Smooth muscle cell of the brain vasculature (primary cell): ENCODE results near the gene IFNGR2.
A peak's percentile ranks its signal among the peaks of the same experiment; 100 is the strongest.
"Not testable (repeated sequence)": the region's sequence is repeated elsewhere in the genome, so short reads cannot be mapped to it uniquely, and the experiment has no call there.

Experiments used
- DNase-seq: peaks from one replicate; pipeline ENCODE4 v3.0.0-alpha.2; 2012; ENCODE audit warnings: low read depth, low spot score

Gene IFNGR2

DNA sequence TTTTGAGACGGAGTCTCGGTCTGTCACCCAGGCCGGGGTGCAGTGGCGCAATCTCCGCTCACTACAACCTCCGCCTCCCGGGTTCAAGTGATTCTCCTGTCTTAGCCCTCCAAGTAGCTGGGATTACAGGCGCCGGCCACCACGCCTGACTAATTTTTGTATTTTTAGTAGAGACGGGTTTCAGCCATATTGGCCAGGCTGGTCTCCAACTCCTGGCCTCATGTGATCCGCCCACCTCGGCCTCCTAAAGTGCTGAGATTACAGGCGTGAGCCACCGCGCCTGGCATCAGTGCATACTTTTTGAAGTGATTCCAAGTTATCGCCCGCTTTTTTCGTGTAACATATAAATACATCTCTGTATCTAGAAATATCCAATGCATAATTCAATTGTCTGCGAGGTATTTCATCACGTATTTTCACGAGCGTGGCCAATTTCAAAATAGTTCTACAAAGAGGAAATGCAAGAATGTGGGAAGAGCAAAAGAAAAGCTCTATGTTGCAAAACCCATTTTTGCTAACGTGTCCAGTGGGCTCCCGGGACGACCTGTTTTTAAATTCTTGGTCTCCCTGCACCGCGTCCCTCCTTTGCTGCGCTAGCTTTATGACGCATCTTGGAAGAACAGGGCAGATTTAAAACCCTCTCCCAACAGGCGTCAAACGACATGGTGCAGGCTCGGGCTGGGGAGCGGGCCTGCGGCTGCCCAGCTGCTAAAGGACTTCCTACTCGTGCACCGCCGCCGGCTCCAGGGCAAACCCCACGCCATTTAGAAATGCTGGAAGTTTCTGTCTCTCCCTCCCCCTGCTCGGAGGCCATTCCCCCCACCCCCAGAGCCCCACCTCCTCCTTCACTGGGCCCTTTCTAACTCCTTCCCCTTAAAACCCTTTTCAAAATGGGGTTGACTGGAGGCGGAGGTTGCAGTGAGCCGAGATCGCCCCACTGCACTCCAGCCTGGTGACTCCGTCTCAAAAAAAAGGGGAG, 923 bp upstream of the IFNGR2 start:
- DNase-seq: no peak

DNA sequence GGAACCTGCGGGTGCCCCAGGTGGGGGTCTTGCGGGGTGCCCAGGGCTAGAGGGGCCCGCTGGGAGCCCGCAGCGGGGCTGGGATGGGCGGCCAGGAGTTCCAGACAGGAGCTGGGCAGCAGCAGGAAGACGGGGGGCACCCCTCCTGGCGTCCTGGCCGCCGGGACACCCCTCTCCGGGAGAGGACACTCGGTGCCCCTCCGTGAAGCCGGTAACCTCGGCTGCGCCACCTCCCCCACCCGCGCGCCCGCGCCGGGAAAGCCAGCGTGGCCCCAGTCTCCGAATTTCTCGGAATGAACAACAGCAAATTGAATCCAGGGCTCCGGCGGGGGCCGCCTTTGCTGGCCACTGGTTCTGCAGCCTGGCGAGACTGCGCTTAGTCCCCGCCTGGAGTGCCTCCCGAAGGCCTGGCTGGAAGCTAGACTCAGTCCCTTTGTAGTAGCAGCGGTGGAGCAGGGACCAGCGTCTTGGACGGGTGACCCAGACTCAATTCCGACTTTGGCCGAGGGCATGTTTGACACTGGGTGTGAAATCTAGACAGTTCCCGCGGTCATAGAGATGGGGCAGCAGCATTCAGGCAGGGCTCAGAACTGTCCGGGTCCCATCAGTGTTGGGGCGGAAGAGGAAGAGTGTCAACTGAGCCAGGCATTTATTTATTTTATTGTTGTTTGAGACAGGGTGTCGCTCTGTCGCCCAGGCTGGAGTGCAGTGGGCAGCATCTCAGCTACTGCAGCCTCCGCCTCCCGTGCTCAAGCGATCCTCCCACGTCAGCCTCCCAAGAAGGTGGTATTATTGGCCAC, 773 bp downstream of the IFNGR2 start:
- no peak for DNase-seq

DNA sequence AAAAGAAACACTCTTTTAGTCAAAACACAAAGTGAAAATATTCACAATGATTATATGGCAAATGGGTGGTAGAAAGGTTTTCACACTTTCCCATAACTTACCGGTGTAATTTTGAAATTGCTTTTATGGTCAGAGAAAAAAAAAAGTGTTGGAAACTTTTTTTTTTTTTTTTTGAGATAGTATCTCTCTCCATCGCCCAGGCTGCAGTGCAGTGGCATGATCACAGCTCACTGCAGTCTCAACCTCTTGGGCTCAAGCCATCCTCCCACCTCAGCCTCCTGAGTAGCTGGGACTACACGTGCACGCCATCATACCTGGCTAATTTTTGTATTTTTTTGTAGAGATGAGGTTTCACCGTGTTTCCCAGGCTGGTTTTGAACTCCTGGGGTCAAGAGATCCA, 3.3 kb downstream of the IFNGR2 start:
- DNase-seq: no peak

DNA sequence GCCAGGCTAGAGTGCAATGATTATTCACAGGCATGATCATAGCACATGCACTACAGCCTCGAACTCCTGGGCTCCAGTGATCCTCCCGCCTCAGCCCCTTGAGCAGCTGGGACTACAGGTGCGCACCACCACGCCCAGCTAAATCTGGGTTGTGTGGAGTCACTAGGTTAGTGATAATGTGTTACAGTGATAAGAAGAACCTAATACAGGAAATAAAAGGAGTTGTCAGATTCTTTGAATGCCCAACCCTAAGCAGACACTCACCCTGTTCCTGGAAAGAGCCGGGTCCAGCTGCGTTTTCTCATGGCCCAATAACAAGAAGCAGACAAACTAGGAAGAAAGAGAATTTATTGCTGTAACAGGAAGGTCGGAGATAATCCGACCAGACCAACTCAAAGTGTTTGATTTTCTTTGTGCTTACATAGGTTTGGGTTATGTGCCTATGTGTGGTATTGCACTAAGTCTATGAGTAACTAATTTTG, 8.8 kb downstream of the IFNGR2 start:
- DNase-seq: no peak

DNA sequence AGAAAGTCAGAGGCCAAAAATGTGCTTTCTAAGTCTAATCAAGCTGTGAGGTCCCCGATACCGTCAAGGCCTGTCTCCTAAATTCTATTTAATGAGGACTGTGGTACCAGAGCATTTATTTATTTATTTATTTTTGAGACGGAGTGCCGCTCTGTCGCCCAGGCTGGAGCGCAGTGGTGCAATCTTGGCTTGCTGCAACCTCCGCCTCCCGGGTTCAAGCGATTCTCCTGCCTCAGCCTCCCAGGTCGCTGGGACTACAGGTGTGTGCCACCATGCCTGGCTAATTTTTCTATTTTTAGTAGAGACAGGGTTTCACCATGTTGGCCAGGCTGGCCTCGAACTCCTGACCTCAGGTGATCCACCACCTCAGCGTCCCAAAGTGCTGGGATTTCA, 9.2 kb downstream of the IFNGR2 start:
- not testable (repeated sequence) for DNase-seq

DNA sequence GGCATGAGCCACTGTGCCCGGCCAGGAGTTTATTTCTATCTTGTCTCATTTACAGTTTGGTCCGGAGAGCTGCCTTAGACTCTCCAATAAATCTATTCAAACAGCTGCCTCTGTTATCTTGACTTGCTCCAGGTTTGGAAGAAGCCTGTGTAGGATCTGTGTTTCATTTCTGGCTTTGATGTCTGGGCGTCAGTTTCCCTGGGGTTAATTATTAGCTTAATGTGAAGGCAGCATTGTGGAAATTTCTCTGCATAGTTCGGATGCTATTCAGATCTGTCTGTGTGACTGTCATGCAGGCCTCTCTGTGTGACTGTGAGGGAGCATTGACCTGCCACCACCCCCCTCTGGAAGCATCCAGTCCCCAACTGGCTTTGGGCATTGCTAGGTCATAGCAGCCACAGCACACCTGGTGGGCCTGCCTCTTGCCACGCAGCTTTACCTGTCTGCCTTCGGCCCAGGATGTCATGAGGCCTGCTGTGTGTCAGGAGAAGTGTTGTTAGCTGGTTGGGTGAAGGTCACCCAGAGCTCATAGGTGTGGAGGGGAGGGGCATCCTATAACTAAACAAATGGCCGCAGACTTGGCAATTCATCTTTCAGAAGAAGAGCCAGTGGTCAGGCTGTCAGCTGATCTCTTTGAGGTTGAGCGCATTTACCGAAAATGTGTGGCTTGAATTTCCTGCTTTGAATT, 9.8 kb downstream of the IFNGR2 start:
- DNase-seq: no peak

DNA sequence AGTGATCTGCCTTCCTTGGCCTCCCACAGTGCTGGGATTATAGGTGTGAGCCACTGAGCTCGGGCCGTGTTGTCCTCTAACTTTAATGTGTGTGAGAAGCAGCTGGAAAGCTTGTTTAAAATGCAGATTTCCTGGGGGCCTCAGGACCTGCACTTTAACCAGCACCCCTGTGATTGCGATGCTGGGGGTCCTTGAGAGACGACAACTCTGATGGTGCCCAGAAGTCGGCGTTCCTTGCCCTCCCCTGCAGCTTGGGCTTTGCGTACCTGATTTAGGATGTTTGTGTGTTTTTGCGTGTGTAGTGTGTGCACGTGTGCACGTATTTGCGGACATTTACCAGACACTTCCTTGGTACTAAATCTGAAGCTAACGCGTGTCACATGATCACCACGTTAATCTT, 10.9 kb downstream of the IFNGR2 start:
- DNase-seq: no peak

DNA sequence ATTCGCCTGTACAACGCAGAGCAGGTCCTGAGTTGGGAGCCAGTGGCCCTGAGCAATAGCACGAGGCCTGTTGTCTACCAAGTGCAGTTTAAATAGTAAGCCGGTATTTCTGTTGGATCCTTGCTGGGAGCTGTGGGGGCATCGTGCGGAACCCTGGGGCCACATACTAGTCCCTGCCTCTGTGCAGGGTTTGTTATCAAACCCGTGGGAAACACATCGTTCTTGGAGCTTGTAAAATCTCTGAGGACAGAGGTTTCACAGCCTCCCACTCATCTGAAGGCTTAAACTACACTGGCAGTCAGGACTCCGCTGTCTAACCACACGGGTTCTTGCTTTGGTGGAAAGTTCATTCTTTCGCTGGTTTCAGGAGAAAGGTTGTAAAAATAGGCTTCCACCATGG, 11.7 kb downstream of the IFNGR2 start:
- no peak for DNase-seq

DNA sequence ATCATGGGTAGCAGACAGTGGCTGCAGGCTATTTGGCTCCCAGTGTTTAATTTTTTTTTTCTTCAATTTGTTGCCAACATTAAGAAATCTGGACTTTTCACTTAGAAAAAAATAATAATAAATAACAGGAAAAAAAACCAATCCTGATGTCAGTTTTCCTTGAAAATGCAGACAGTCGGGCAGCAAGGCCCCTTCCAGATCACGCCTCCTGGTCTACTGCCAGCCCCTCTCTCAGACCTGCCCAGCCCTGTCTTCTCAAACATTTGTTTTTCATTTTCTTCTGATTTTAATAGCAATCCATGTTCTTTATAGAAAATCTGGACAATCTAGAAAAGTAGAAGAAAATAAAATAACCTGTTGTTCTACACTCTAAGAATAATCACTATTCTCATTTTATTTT, 15.5 kb downstream of the IFNGR2 start:
- no peak for DNase-seq

DNA sequence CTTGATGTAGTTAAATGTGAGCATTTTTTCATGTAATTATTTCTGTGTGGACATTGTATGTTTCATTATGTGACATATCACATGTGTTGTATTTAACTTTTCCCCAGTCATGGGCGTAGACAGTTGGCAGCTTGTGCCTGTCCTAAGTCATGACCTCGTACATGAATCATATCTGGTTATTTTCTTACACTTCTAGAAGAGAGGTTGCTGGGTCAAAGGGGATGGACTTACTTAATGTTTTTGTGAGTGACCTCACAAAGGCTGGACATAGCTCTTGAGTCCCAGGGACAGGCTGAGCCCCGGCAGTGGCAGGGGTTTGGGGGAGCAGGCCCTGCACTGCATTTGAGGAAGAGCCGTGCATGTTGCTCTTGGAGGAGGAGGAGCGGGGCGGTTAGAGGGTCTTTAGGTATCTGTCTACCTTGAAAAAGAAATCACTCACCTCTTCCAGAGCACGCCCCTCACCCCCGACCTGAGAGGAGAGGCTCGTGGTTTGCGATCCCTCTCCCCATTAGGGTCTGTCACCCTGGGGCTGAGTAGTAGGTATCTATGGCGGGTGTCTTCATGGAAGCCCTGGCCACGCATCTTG, 16.4 kb downstream of the IFNGR2 start:
- DNase-seq: no peak

DNA sequence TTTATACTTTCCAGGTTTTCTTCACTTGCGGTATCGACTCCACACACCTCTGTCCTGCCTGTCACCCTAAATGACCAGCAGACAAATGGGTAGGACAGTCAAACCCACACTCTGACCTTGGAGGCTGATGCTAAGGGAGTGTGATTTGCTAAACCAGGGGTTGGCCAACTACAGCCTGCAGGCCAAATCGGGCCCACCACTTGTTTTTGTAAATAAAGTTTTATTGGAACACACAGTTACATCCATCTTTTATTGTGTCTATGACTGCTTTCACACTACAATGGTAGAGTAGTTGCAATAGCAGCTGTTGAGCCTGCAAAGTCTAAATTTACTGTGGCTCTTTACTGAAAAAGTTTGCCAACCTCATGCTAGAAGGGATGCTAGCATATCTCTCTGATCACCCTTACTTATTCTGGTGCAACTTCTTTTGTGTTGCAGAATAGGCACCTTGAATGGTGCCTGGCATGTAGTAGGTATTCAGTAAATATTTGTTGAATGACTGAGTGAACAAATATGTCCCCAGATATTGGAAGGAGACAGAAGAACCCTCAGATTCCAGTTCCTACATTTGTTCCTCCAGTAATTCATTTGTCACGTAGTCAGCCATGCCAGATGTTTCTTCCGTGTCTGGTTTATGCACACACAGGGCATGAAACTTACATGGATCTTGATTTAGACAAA, 18.6 kb downstream of the IFNGR2 start:
- no peak for DNase-seq

DNA sequence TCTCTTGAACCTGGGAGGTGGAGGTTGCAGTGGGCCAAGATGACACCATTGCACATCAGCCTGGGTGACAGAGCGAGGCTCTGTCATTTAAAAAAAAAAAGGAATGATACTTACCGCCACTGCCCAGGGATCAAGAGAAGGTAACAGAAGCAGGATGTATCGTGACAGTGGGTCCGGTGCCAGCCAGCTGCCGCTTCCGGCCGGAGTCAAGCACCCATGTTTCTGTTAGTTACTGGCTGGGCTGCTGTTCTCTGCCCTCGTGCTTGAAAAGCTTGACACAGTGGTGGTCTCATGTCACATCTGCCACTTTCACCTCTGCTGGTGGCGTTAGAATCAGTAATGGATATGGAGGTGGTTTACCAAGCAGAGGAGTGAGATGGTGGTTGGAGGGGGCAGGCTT, 21.0 kb downstream of the IFNGR2 start:
- DNase-seq: no peak

DNA sequence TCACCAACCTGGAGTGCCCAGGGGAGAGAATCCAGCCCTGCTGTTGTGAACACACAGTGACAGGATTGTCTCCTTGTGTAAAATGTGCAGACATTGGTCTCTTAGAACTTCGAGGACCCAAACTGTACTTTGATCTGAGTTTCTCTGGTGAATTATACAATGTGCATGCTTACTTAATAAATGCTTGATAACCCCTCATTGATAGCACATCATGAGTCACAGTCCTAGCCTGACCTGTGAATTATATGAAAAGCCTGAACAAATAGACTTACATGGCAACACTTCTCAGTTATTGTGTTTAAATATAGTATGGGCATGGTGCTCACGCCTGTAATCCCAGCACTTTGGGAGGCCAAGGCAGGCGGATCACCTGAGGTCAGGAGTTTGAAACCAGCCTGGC, 22.6 kb downstream of the IFNGR2 start:
- DNase-seq: no peak

DNA sequence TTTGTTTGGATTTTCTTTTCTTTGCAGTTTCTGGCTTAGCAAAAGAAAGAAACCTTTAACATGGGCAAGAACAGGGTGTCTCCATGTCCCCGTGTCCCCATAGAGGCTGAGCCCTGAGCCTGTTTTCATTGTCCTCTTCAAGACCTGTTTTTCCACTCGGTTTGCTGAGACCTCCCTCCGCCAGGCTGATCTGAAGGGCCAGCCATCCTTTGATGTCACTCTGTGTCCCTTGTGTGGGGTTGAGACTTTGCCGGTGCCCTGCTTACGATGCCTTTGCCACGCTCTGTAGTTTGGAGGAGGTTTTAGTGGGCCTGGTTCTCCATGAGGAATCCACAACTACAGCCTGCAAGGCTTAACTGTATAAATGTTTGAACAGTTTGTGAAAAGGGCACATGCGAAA, 23.8 kb downstream of the IFNGR2 start:
- no peak for DNase-seq

DNA sequence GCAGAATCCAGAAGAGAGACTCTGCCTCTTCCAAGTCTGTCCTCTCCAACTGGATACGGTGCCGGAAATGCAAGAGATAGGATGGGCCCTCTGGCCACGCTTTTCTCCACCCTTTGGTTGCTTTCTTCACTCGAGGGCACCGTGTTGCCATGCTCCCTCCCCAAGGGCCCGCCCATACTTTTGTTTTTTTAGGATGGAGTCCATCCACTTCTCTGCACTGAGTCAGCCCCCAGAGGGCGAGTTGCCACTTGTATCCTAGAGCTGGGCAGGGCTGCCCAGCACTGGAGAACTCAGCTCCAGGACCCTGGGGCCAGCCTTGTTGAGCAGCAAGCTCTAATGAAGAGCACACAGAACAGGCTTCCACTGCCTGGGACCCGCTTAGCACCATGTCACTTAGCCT, 25.5 kb downstream of the IFNGR2 start:
- no peak for DNase-seq

DNA sequence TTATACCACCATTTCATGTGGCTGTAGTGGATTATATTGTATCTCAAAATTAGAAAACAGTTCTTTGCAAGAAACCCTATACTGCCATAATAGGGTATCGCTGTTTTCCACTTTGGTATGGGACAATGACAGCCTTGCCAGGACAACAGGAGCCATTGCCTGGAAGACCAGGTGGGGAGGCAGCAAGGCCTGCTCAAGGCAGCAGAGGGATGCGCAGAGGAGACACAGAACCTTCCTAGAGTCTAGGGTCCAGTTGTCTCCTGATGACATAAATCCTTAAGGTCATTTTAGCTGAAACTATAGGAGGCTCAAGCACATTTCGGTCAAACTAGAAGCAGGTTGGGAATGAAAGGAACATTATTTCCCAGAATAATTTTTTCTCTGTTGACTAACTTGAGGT, 27.6 kb downstream of the IFNGR2 start:
- DNase-seq: no peak

DNA sequence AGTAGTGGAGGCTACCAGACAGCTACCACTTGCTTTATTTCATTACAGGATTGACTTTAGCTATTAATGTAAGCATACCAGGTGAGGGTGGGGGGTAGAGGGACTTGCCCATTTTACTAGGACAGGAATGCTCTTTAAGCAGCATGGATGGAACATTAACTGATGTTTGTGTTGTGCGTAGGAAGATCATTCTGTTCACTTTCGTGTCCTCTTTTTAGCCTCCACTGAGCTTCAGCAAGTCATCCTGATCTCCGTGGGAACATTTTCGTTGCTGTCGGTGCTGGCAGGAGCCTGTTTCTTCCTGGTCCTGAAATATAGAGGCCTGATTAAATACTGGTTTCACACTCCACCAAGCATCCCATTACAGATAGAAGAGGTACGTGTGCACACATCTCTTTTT, 29.3 kb downstream of the IFNGR2 start:
- DNase-seq: no peak

DNA sequence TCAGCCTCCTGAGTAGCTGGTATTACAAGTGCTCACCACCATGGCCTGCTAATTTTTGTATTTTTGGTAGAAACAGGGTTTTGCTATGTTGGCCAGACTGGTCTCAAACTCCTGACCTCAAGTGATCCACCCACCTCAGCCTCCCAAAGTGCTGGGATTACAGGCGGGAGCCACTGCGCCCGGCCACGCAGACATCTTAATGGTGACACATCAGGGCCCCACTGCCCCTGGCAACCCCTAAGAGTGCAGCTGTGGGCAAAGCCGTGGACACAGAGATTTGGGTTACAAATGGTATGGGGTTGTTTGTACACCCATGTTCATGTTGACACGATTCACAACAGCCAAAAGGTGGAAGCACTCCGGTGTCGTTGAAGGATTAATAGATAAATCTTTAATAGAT, 29.8 kb downstream of the IFNGR2 start:
- no peak for DNase-seq

DNA sequence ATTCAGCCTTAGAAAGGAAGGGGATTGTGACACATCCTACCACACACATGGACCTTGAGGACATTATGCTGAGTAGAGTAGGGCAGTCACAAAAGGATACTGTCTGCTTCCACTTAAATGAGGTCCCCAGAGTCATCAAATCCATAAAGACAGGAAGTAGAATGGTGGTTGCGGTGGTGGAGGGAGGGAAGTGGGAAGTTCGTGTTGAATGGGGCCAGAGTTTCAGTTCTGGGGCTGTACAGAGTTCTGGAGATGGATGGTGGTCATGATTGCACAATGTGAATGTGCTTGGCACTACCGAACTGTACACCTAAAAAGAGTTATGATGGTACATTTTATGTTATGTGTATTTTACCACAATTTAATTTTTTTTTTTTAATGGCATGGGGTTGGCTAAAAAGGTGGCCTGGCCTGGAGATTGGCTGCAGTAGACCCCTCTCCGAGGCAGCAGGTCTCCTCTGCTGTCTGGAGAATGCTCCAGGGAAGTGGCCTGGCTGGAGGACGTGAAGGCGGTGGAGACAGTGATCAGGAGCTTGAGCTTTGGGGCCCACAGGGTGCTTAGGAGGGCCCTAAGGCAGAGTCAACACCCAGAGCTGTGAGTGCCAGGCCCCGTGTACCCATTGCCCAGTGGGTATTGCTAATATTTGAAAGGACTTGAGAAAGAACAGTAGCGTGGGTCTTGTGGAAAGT, 30.4 kb downstream of the IFNGR2 start:
- no peak for DNase-seq

DNA sequence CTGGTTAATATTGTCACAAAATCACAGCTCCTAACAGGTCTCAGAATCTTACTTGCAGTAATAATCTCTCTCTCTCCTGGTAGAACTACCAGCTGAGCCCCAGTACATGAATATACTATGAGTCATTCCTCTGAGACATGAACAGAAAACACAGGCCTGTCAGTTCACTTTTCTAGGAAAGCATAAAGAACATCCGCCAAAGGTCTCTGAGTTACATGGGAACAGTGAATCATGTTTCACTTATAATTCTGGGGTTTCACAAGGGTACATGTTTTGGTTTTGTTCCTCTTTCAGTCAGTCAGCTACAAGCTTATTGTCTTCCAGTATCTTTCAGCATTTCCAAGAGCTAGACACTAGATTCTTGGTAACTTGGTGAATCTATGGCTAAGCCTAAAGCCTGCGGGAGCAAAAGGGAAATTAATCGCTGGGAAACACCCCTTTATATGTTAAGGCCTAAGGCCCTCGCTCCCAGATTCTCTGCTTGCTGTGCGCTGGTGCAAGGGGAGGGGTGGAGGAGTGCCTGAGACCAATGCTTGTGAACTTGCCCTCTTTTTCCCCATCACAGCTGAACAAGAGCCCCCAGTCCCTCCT, 31.7 kb downstream of the IFNGR2 start:
- DNase-seq: peak; percentile 77
